ENCODE data around the gene PAX1. TPM values are rescaled to one million over a fixed set of nuclear protein-coding genes. Genes with fewer than 3 reads are reported as not detected.

Gene PAX1
- not detected for total RNA-seq

DNA sequence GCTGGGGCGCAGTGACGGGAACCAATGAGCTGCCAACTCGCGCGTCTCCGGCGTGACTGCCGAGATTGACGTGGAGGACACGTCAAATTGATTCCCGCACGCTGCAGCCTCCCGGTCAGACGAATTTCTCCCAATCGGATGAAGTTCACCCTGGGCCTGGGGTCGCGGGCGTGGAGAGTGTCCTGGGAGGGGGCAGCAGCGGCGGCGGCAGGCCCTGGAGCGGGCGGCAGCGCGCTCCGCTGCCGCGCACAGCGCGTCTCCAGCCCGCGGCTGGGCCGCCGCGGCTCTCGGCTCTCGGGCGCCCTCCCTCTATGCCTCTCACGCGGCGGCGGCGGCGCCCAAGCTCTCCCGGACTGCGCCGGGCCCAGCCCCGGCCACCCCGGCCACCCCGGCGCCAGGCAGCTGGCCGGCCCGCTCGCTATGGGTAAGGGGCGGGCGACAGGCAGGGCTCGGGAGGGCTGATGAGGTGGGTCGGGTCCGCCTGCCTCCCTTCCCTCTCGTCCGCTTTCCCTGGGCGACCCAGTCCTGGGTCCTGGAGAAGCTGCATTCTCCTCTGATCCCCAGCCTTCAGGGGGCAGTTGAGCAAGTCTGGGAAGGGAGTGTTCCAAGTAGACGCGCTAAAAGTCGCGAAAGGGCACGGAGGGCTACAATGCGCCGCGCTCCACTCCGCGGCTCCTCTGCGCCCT lies at the start of gene PAX1:
Gene PAX1 (plus strand): TSS at position 90 of the 686 bp plus-strand sequence. CDS start 49 bp downstream, at position 139.
- CTCF ChIA-PET, result no interaction called here
- Mint-ChIP-seq H3K4me1 (ENCODE audit: low read depth) (peaks cover 12% of the 10 kb centered on the region), H3K27me3 (ENCODE audit: low read depth) (peaks cover 82% of the 10 kb centered on the region), H3K4me3 (no peak within 1 kb of the TSS), H3K9me3 (no peaks in the 10 kb centered on the region), H3K27ac (no peak within 1 kb of the TSS), H3K36me3 (ENCODE audit: low read depth) (peaks cover 2% of the 10 kb centered on the region)
- intact Hi-C loops (cut with micrococcal nuclease), result loop anchor here (10.0 kb wide), 1 partner anchor 311 kb away; the partner anchor contains the start of gene NKX2-4
- DNase-seq, result no peak

DNA sequence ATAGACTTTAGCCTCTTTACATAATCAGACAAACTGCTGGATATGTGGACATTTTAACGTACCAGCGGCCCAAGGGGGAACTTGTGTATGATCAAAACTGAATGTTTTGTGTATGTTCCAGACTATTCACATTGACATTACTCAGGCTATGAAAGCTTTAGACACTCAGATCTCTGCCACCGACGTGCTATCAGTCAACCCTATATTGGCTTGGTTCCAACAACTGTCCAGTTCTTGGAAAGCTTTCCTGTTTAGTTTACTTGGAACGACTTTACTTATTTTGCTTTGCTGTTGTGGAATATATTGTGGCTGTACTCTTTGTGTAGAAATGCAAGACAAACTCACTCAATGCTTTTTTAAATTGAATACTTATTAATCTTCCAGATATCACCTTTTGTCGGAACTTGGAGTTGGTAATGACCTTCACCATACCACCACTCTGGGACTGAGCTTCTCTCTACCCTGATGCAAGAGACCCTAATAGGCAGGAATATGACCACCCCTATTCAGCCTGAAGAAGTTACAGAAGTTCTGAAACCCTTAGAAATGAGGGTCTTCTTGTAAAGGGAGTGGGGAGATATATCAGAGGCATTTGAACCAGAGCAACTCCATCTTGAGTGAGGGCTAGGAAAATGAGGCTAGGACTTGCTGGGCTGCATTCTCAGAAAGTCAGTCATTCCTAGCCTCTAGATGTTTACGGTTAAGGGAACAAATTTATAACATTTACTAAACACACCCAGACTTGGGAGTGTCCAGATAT lies 49.0 kb upstream of the PAX1 start:
- H3K27ac Mint-ChIP-seq, result no peak overlapping the region
- no peaks in the 10 kb centered on the region for H3K36me3 Mint-ChIP-seq (ENCODE audit: low read depth)
- CTCF ChIA-PET, result interaction anchor here (0.6 kb wide), 1 partner anchor 818 kb away, joined by 3 read pairs; no protein-coding TSS in a partner anchor
- H3K4me1 Mint-ChIP-seq (ENCODE audit: low read depth), result no peaks in the 10 kb centered on the region
- intact Hi-C loops (cut with micrococcal nuclease), result no loop called here
- H3K9me3 Mint-ChIP-seq, result no peaks in the 10 kb centered on the region
- no peak for DNase-seq
- no peak overlapping the region for H3K4me3 Mint-ChIP-seq
- H3K27me3 Mint-ChIP-seq (ENCODE audit: low read depth), result peaks cover 13% of the 10 kb centered on the region

DNA sequence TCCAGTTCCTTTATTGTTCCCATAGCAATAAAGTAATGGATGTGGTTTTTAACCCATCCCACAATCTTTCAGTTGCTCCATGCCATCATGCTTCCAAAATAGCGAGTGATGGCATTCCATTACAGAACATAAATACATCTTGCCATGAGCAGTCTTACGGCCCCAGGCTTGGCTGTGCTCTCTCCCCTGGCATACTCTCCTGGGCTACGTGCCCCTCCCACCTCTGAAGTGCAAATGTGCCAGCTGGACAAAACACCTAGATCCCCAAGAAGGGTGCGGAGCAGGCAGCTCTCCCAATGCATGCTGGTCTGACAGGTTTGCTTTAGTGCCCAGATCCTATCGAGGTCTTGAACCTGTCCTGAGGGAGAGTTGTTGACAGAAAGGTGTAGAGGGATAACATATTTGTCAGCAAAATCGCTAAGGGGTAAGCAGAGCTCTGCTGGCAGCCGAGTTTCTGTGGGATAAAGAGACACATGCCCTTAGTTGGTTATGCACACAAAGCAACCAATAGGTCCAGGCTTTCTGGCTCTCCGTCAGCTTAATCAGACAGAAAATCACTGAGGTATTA lies 43.9 kb upstream of the PAX1 start:
- Mint-ChIP-seq H3K9me3 (no peaks in the 10 kb centered on the region), H3K4me3 (no peak overlapping the region), H3K27ac (no peak overlapping the region), H3K4me1 (ENCODE audit: low read depth) (no peaks in the 10 kb centered on the region), H3K36me3 (ENCODE audit: low read depth) (no peaks in the 10 kb centered on the region), H3K27me3 (ENCODE audit: low read depth) (peaks cover 12% of the 10 kb centered on the region)
- intact Hi-C loops (cut with micrococcal nuclease), result no loop called here
- CTCF ChIA-PET, result no interaction called here
- DNase-seq, result no peak

DNA sequence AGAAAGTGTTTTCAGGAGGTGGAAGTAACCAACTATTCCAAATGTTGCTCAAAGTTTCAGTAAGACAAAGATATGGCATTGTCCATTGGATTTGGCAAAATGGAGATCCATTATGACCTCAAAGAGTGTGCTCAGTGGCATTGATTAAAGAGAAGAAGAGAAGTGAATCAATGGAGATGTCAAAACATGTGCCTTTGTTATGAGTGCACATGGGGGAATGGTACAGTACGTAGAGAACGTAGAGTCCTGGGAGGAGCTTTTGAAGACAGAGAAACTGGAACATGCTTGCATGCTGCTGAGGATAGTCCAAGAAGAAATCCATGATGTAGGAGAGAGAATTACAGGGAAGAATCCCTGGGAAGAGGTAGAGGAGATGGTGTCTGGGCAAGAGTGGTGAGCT lies 42.0 kb upstream of the PAX1 start:
- intact Hi-C loops (cut with micrococcal nuclease), result no loop called here
- CTCF ChIA-PET, result no interaction called here
- Mint-ChIP-seq H3K36me3 (ENCODE audit: low read depth) (no peaks in the 10 kb centered on the region), H3K27ac (no peak overlapping the region), H3K9me3 (no peaks in the 10 kb centered on the region), H3K27me3 (ENCODE audit: low read depth) (peaks cover 8% of the 10 kb centered on the region), H3K4me3 (no peak overlapping the region), H3K4me1 (ENCODE audit: low read depth) (no peaks in the 10 kb centered on the region)
- no peak for DNase-seq

DNA sequence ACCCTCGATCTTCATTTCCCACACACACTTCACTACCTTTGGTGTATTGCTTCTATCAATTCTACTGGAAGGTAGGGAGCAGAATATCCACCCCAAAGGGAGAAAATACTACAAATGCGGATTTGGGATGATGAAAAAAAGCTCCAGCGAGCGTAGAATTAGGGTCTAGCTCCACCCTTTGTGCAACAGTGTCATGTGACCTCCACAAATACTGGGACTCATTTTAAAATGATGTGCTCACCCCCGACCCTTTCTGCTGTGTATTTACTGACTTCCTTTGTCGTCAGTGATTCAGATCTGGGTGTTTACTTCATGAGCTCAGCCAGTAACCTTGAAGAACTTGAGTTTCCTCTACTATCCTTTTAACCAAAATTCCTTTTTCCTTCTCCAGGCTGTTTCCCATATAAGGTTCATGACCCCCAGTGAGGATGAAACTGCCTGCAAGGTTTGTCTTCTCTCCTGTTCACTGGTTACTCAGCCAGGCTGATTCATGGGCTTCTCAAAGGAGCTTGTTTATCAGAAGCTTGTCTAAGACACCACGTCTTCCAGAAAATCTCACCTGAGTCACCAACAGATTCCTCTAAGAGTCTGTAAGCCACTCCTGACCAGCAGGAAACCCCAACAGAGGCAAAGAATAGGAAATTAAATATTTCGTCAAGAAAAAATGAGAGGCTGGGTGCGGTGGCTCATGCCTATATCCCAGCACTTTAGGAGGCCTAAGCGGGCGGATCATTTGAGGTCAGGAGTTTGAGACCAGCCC lies 39.6 kb upstream of the PAX1 start:
- Mint-ChIP-seq H3K4me3 (no peak overlapping the region), H3K9me3 (no peaks in the 10 kb centered on the region), H3K4me1 (ENCODE audit: low read depth) (no peaks in the 10 kb centered on the region), H3K27me3 (ENCODE audit: low read depth) (peaks cover 2% of the 10 kb centered on the region), H3K27ac (no peak overlapping the region), H3K36me3 (ENCODE audit: low read depth) (no peaks in the 10 kb centered on the region)
- intact Hi-C loops (cut with micrococcal nuclease), result no loop called here
- CTCF ChIA-PET, result interaction anchor here (0.6 kb wide), 1 partner anchor 51 kb away, joined by 6 read pairs; no protein-coding TSS in a partner anchor
- DNase-seq, result no peak

DNA sequence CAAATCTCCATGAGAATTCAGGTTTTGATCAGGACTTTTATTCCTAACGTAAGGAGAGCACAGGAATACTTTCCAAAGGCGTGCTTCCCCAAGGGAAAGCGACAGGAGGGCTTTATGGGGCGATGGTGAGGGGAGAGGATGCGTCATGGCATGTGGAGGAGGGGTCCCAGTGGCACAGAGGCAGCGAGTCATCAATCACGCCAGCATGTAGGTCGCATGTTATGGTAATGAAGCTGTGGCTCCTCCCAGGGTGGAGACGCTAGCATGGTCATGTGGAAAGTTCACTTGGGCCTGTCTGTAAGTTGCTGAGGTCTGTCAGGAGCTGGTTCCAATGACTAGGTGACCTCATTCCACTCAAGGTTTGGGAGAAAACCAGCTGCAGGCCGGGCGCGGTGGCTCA lies 35.3 kb upstream of the PAX1 start:
- DNase-seq, result no peak
- intact Hi-C loops (cut with micrococcal nuclease), result no loop called here
- CTCF ChIA-PET, result no interaction called here
- no peak overlapping the region for H3K4me3 Mint-ChIP-seq
- no peak overlapping the region for H3K27ac Mint-ChIP-seq
- H3K27me3 Mint-ChIP-seq (ENCODE audit: low read depth), result peaks cover 5% of the 10 kb centered on the region
- H3K9me3 Mint-ChIP-seq, result no peaks in the 10 kb centered on the region
- H3K36me3 Mint-ChIP-seq (ENCODE audit: low read depth), result no peaks in the 10 kb centered on the region
- no peaks in the 10 kb centered on the region for H3K4me1 Mint-ChIP-seq (ENCODE audit: low read depth)

DNA sequence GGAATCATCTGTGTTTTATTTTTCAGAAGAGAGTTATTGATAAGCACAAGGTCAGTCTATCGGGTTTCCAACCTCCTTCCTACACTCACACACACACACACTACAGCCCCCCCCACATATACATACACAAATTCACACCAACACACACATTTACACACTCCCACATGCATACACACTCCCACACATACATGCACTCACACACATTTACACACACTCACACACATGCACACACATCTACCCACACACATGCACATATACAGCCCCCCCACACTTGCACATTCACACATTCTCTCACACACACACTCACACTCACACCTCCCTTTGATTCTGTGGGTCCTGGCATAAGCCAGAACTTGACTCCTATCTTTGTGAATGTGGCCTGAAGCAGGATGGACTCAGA lies 34.5 kb upstream of the PAX1 start:
- H3K4me1 Mint-ChIP-seq (ENCODE audit: low read depth), result no peaks in the 10 kb centered on the region
- no peaks in the 10 kb centered on the region for H3K36me3 Mint-ChIP-seq (ENCODE audit: low read depth)
- no peak overlapping the region for H3K4me3 Mint-ChIP-seq
- H3K27me3 Mint-ChIP-seq (ENCODE audit: low read depth), result peaks cover 4% of the 10 kb centered on the region
- no peaks in the 10 kb centered on the region for H3K9me3 Mint-ChIP-seq
- DNase-seq, result no peak
- intact Hi-C loops (cut with micrococcal nuclease), result no loop called here
- CTCF ChIA-PET, result no interaction called here
- no peak overlapping the region for H3K27ac Mint-ChIP-seq

DNA sequence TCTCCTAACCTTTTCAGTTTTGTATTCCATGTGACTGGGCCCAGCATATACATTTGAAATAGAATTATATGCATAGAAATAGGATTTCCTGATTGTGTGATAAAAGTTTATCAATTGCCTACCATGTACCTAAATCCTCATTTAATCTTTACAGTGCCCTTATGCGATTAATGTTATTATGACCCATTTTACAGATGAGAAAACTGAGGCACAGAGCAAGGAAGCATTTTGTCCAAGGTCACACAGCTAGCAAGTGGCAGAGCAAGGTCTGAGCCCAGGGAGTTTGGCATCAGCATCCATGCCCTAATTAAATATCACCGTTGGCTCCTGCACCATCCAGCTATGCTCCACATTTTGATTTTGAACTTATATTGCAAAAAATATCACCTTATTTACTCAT lies 28.2 kb upstream of the PAX1 start:
- Mint-ChIP-seq H3K27ac (no peak overlapping the region), H3K9me3 (no peaks in the 10 kb centered on the region), H3K36me3 (ENCODE audit: low read depth) (no peaks in the 10 kb centered on the region), H3K4me3 (no peak overlapping the region), H3K4me1 (ENCODE audit: low read depth) (no peaks in the 10 kb centered on the region), H3K27me3 (ENCODE audit: low read depth) (peaks cover 2% of the 10 kb centered on the region)
- DNase-seq, result no peak
- intact Hi-C loops (cut with micrococcal nuclease), result no loop called here
- CTCF ChIA-PET, result no interaction called here

DNA sequence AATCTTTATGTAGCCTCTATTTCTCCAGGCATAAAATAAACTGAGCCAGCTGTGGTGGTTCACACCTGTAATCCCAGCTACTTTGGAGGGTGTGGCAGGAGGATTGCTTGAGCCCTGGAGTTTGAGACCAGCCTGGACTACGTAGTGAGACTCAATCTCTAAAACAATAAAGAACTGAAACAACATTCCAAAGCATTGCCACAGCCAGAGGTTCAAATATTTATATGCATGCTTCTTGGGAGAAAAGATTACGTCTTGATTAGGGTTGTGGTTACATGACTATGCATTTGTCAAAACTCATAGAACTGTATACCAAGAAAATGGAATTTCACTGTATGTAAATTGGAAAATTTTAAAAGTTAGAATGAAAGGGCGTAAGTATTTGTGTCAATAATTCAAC lies 27.7 kb upstream of the PAX1 start:
- CTCF ChIA-PET, result no interaction called here
- intact Hi-C loops (cut with micrococcal nuclease), result no loop called here
- Mint-ChIP-seq H3K27me3 (ENCODE audit: low read depth) (peaks cover 2% of the 10 kb centered on the region), H3K9me3 (no peaks in the 10 kb centered on the region), H3K36me3 (ENCODE audit: low read depth) (no peaks in the 10 kb centered on the region), H3K27ac (no peak overlapping the region), H3K4me1 (ENCODE audit: low read depth) (no peaks in the 10 kb centered on the region), H3K4me3 (no peak overlapping the region)
- DNase-seq, result no peak

DNA sequence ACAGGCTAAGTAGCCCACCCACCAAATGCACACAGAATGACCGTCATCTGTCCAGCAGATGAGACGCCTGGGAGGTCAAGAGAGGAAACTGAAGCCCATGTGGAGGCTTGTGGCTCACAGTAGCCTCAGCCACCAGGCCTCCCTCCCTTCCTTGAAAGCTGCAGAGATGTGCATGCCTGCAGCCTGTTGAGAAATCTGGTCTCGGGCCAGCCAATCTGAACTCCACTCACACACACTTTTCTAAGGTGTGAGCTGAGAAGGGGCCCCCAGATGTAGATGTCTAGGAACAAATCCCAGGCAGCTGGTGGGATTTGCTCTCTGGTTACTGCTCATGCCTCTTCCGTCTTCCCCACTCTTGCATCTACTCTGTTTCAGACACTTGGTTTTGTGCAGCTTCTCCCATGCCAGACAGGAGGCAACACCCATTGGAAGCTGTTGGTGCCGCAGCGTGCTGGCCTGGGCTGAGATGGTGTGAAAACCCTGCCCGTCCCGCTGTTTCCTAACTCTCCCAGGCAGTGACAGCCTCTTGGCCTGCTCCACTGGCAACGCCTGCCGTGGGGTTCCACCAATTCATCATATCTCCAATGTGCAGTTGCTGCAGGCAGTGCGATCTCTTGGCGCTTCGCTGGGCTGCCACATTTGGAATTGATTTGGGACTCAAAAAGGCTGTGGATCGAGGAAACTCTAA lies 24.1 kb upstream of the PAX1 start:
- CTCF ChIA-PET, result no interaction called here
- no peak overlapping the region for H3K4me3 Mint-ChIP-seq
- peaks cover 2% of the 10 kb centered on the region for H3K27me3 Mint-ChIP-seq (ENCODE audit: low read depth)
- DNase-seq, result no peak
- H3K4me1 Mint-ChIP-seq (ENCODE audit: low read depth), result no peaks in the 10 kb centered on the region
- intact Hi-C loops (cut with micrococcal nuclease), result no loop called here
- H3K27ac Mint-ChIP-seq, result no peak overlapping the region
- H3K36me3 Mint-ChIP-seq (ENCODE audit: low read depth), result no peaks in the 10 kb centered on the region
- H3K9me3 Mint-ChIP-seq, result no peaks in the 10 kb centered on the region

DNA sequence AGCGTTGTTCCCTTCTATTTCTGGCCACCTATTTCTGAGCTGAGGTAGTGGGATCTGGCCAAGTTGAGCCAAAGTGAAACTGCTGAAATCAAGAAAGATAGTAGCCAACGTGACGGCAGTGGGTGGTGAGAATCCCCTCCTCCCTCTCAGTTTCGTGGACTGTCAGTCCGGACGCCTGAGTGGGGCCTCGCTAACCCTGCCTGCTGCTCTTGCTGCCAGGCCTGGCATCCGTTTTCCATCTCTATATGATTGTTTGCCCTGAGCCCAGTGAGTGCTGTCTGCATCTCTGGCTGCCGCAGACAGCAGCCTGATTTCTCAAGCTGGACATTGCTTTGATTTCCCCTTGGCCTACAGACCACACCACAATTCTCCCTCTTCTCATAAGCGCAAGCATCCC lies 23.5 kb upstream of the PAX1 start:
- Mint-ChIP-seq H3K4me1 (ENCODE audit: low read depth) (no peaks in the 10 kb centered on the region), H3K27me3 (ENCODE audit: low read depth) (peaks cover 2% of the 10 kb centered on the region), H3K27ac (no peak overlapping the region), H3K36me3 (ENCODE audit: low read depth) (no peaks in the 10 kb centered on the region), H3K9me3 (no peaks in the 10 kb centered on the region), H3K4me3 (no peak overlapping the region)
- CTCF ChIA-PET, result no interaction called here
- no peak for DNase-seq
- intact Hi-C loops (cut with micrococcal nuclease), result no loop called here

DNA sequence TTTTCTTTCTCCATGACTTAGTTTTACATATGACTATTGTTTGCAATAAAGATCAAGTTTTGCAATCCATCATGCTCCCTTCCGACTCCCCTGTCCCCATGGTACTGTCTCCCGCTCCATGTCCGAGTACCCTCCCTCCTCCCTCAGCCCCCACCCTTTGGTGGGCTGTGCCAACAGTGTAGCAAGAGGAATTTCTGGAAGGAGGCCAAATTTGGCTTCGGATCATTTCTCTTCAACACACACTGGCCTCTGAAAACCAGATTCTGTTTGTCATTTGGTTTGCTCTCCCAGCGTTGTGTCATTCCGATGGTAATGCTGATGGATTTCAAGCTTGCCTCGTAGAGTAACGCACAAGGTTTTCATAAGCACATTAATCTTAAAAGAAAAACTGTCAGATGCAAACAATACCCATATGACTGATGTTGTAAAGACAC lies 22.9 kb upstream of the PAX1 start:
- Mint-ChIP-seq H3K4me1 (ENCODE audit: low read depth) (no peaks in the 10 kb centered on the region), H3K27me3 (ENCODE audit: low read depth) (peaks cover 2% of the 10 kb centered on the region), H3K9me3 (no peaks in the 10 kb centered on the region), H3K27ac (no peak overlapping the region), H3K36me3 (ENCODE audit: low read depth) (no peaks in the 10 kb centered on the region), H3K4me3 (no peak overlapping the region)
- intact Hi-C loops (cut with micrococcal nuclease), result no loop called here
- DNase-seq, result no peak
- CTCF ChIA-PET, result no interaction called here
